ENCODE results near the gene RWDD3.

GRCh38 chr1:95217371-95217770 is 16.6 kb upstream of the RWDD3 start:
- TF ChIP-seq, protein P1, sequence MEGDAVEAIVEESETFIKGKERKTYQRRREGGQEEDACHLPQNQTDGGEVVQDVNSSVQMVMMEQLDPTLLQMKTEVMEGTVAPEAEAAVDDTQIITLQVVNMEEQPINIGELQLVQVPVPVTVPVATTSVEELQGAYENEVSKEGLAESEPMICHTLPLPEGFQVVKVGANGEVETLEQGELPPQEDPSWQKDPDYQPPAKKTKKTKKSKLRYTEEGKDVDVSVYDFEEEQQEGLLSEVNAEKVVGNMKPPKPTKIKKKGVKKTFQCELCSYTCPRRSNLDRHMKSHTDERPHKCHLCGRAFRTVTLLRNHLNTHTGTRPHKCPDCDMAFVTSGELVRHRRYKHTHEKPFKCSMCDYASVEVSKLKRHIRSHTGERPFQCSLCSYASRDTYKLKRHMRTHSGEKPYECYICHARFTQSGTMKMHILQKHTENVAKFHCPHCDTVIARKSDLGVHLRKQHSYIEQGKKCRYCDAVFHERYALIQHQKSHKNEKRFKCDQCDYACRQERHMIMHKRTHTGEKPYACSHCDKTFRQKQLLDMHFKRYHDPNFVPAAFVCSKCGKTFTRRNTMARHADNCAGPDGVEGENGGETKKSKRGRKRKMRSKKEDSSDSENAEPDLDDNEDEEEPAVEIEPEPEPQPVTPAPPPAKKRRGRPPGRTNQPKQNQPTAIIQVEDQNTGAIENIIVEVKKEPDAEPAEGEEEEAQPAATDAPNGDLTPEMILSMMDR (conservative IDR thresholded peaks at IDR 0.05 in 1 of 2, IDR thresholded peaks at IDR 0.05 in 1 of 2; ENCODE audit: low read depth in 1 of 2, low read length in 2 of 2) = no peak
- TF ChIP-seq EZH2 (IDR thresholded peaks at IDR 0.05; ENCODE audit: low read length, missing control alignments) = no peak
